ENCODE results near the gene TPK1.

Gene TPK1

GRCh38 chr7:144518360-144518759 lies 317.5 kb downstream of the TPK1 start:
- DNase-seq = no peak

- DNase-seq = no peak
Measured at GRCh38 chr7:144517749-144518148, 318.1 kb downstream of the TPK1 start.

- DNase-seq = no peak
Measured at GRCh38 chr7:144516729-144517525, 318.9 kb downstream of the TPK1 start.

- no peak for DNase-seq
Measured at GRCh38 chr7:144513334-144513733, 322.5 kb downstream of the TPK1 start.

DNA sequence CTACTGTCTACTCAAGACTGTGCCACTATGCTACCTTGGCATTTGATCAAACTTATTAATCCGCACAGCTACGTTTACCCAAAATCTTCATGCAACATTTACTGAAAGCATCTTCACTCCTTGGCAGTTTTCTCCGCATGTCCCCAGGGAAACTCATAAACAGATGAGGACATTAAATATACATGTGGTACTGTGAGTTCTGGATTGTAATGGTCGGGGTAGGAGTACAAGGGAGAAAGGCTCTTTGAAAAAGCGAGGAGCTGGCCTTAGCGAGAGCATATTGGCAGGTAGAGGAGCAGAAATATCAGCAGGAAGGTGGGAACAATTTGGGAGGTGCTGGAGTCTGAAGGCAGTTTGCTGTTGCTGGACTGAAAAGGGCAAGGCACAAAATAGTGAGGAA lies 325.2 kb downstream of the TPK1 start:
- no peak for DNase-seq

GRCh38 chr7:144508702-144509101 lies 327.2 kb downstream of the TPK1 start:
- DNase-seq = no peak

GRCh38 chr7:144503215-144503614 lies 332.6 kb downstream of the TPK1 start:
- no peak for DNase-seq

- no peak for DNase-seq
Measured at GRCh38 chr7:144500225-144500624, 335.6 kb downstream of the TPK1 start.

- no peak for DNase-seq
Measured at GRCh38 chr7:144497282-144497681, 338.6 kb downstream of the TPK1 start.

DNA sequence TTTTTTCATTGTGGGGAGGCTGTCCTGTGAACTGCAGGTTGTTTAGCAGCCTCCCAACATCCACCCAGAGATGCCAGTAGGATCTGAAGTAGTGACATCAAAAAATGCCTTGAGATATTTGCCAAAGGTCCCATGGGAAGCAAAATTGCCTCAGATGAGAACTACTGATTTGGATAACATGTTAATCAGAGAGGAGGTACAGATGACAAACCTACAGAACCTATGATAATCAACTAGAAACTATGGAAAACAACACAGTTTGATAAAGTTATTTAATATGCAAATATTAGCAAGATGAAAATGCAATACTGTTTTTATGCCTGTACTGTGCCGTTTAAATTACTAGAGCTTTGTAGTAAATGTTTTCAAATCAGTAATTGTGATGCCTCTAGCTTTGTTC lies 341.5 kb downstream of the TPK1 start:
- no peak for DNase-seq

GRCh38 chr7:144489504-144489903 lies 346.3 kb downstream of the TPK1 start:
- no peak for DNase-seq

DNA sequence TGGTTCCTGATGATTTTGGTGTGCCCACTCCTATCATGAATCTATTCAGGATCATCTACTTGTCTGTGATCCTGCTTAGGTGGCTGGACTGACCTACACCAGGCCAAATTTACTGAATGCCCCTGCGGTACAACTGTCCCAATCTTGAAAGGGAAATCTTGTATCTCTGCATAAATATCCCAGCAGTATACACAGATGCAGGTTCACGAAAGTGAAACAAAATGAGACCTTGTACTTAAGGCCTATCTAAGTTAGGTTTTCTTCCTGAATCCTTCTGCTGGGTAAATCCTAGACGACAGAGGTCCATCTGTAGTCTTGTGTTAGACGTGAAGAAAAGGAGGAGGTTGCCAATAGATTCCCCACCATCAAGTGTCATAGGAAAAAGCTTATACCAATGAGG lies 346.9 kb downstream of the TPK1 start:
- no peak for DNase-seq

DNA sequence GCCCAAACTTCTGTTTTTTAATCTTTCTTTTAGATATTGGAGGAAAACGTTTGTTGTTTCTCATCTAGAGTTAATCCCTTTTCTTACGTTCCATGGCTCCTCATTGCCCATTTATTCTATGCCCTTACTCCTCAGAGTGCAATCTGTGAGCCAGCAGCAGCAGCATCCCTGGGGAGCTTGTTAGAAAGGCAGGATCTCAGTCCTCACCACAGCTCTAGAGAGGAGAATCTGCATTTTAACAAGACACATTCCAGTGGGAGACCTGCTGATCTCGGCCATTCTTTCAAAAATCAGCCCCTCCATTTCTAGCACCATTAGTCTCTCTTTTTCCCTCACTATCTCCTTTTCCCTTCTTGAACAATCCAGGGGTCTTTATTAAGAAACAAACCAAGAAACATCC lies 348.0 kb downstream of the TPK1 start:
- no peak for DNase-seq

- no peak for DNase-seq
Measured at GRCh38 chr7:144484445-144484844, 351.4 kb downstream of the TPK1 start.

GRCh38 chr7:144483189-144483588 lies 352.7 kb downstream of the TPK1 start:
- no peak for DNase-seq

- no peak for DNase-seq
Measured at GRCh38 chr7:144481833-144482232, 354.0 kb downstream of the TPK1 start.

GRCh38 chr7:144477348-144477747 lies 358.5 kb downstream of the TPK1 start:
- no peak for DNase-seq

GRCh38 chr7:144474800-144475615 lies 360.8 kb downstream of the TPK1 start:
- DNase-seq = no peak

- no peak for DNase-seq
Measured at GRCh38 chr7:144474363-144474762, 361.5 kb downstream of the TPK1 start.

DNA sequence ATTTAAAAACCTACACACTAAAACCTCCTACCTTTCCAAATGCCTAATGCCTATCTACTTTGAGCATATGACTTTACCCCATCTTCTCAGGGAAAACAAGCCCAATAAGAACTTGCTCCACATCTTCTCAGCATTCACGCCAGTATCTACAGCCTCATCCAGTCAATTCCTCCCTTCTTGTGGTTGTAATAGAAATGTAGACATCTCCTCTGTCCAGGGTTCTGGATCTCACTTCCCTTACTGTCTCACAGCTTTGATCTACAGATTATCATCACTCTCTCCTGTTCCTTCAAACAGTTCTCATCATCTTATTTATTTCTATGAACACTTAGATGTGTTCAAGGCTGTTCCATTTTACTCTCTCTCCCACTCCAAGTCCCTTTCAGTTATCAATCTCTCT lies 361.9 kb downstream of the TPK1 start:
- no peak for DNase-seq

GRCh38 chr7:144470078-144470477 lies 365.8 kb downstream of the TPK1 start:
- no peak for DNase-seq

DNA sequence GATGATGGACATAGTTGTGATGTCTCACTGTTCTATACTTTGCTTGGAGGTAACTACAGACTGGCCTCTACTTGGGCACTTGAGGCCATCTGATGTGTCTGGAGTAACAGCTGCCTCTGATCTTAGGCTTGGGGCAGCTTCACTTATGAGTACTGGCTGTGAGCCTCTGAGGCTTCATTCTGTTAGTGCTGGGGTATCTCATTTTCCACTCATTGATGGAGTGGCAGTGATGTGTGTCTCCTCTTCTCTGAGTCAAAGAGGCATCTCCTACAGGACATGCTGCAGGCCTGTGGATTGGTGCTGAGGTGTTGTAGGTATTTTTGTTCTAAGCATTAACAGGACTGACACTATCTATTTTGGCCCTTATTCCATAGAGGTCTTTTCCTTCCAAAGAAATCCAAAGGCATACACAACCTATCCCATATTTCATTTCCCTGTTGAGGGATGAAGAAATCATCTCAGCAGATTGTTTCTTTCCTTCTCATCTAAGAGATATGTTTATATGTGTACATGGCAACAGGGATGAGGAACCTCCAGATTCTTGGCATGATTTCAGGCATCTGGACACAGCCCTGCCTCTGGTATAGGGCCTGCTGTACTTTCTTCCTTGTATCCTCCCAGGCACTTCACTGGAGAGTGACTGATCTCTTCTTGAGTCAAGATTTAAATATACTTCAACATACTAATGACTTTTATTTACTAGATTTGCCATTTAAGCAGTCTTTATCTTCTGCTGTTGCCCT lies 366.7 kb downstream of the TPK1 start:
- no peak for DNase-seq

DNA sequence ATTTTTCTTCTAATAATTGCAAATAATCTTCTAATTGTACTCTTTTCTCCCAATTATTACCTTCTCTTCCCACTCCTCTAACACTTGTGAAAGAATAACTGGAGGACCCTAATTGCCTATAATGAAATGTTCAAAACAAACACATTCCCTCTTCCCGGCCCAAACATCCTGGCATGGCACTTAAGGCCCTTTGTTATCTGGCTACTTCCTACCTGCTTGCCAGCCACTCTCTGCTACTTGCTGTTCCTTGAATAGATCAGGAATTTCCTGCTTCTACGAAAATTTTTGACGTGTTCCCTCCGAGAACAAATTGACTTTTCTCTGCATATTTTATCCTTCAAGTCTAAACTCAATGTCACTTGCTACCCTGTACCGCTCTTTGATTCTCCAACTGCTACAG lies 376.2 kb downstream of the TPK1 start:
- no peak for DNase-seq

DNA sequence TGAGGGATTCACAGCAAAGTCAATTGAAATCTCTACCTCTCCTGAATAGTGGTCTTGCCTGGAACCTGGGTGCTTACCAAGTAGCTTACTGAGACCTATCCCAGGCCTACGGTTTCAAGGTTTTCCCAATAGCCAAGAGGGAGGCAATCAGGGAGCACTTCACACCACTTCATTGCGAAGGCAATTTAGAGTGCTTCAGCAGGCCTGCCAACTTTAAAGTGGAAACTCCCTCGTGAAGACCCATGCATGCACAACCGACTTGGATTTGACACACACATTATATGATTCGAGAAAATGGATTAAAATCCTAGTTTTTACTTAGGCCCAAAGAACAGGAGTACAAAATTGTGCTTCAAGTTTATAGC lies 380.8 kb downstream of the TPK1 start:
- DNase-seq = no peak

All from NCI-H446 (cell line).